GM12874 (cell line): ENCODE measurements around the gene REXO4.

ENCODE experiments used
- TF ChIP-seq, protein P1 (sequence below): IDR thresholded peaks from 2 replicates; pipeline ENCODE4 v1.5.1; 2011; ENCODE audit warnings: low read depth, mild to moderate bottlenecking, control low read depth, low read length, moderate library complexity; ENCODE audit not compliant: insufficient read depth

The REXO4 gene

GRCh38 chr9:133443982-133444381 is 26.2 kb upstream of the REXO4 start:
- TF ChIP-seq, protein P1, sequence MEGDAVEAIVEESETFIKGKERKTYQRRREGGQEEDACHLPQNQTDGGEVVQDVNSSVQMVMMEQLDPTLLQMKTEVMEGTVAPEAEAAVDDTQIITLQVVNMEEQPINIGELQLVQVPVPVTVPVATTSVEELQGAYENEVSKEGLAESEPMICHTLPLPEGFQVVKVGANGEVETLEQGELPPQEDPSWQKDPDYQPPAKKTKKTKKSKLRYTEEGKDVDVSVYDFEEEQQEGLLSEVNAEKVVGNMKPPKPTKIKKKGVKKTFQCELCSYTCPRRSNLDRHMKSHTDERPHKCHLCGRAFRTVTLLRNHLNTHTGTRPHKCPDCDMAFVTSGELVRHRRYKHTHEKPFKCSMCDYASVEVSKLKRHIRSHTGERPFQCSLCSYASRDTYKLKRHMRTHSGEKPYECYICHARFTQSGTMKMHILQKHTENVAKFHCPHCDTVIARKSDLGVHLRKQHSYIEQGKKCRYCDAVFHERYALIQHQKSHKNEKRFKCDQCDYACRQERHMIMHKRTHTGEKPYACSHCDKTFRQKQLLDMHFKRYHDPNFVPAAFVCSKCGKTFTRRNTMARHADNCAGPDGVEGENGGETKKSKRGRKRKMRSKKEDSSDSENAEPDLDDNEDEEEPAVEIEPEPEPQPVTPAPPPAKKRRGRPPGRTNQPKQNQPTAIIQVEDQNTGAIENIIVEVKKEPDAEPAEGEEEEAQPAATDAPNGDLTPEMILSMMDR: no peak

- TF ChIP-seq, protein P1: no peak
These were observed 25.4 kb upstream of the REXO4 start for GRCh38 chr9:133443248-133443647.

DNA sequence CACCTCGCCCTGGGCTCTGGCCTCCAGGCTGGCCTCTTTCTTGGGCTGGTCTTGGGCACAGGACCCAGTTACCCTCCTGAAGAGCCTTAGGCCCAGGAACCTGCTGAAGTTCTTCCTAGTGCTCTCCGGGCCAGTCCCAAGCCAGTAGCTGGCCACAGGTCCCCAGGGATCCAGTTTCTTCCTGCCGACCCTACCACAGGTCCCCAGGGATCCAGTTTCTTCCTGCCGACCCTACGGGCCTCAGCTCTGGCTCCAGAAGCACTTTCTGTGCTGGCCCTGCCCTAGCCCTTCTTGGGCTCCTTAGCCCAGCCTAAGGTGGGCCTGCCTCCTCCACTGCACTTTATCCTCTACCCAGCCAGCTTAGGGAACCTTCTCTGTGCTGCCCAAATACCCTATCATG is 23.8 kb upstream of the REXO4 start:
- TF ChIP-seq, protein P1: no peak

- TF ChIP-seq, protein P1: no peak
These were observed 23.1 kb upstream of the REXO4 start for GRCh38 chr9:133440874-133441273.

GRCh38 chr9:133439337-133439736 is 21.5 kb upstream of the REXO4 start:
- TF ChIP-seq, protein P1: no peak

DNA sequence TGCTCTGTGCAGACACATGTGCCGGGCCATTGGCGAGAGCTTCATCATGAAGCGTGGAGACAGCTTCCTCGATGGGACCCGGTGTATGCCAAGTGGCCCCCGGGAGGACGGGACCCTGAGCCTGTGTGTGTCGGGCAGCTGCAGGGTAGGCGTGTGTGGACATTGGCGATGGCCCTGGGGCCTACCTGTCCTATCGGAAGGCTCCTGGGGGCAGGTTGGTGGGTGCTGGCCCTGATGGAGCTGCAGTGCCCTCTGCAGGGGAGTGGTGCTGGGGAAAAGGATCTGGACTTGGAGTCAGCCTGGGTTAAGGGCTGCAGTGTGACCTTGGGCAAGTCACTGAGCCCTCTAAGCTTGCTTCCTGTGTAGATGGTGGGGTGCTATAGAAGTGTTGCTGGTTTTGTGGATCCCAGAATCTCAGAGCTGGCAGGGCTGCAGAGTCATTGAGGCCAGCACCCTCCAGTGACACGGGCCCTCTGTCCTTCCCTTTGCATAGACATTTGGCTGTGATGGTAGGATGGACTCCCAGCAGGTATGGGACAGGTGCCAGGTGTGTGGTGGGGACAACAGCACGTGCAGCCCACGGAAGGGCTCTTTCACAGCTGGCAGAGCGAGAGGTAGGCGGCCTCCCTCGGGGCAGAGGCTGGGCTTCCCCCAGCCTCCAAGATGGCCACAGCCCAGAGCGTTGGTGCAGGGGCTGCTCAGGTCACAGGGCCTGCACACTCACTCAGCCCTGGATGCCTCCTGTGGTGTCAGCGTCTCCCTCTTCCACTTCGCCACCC is 20.1 kb upstream of the REXO4 start:
- TF ChIP-seq, protein P1: peak; percentile 34

DNA sequence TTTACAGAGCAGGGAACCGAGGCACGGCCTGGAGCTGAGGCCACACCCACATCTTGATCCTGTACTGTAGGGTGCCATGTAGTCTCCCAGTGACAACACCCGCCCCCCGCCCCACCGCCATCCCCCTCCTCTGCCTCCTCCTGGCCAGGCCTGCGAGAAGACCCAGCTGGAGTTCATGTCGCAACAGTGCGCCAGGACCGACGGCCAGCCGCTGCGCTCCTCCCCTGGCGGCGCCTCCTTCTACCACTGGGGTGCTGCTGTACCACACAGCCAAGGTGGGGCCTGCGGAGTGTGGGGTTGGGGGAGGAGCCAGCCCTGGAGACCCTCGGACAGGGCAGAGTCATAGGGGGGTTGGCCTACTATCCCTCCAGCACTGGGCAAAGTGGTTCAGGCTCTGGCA is 18.9 kb upstream of the REXO4 start:
- TF ChIP-seq, protein P1: no peak
